Nephron (organoid): ENCODE measurements around the gene KRT82.
A peak's percentile ranks its signal among the peaks of the same experiment; 100 is the strongest.

Experiments
- H3K27ac Mint-ChIP-seq, 3 experiments: 2 replicates each; pipeline ENCODE4 v1.8.0; 2020; ENCODE audit warnings: mixed read lengths in 3 of 3, mild to moderate bottlenecking in 2 of 3, moderate library complexity in 1 of 3
- H3K27me3 Mint-ChIP-seq: 2 replicates; pipeline ENCODE4 v1.8.0; 2021; ENCODE audit warnings: low read depth, mild to moderate bottlenecking, moderate library complexity, mixed read lengths
- H3K36me3 Mint-ChIP-seq: 2 replicates; pipeline ENCODE4 v1.8.0; 2020; ENCODE audit warnings: low read depth, mixed read lengths
- H3K4me1 Mint-ChIP-seq: 2 replicates; pipeline ENCODE4 v1.8.0; 2020; ENCODE audit warnings: mixed read lengths
- H3K4me3 Mint-ChIP-seq, 3 experiments: 2 replicates each; pipeline ENCODE4 v1.8.0; 2020; ENCODE audit warnings: mild to moderate bottlenecking in 3 of 3, mixed read lengths in 3 of 3, moderate library complexity in 2 of 3
- H3K9me3 Mint-ChIP-seq: 2 replicates; pipeline ENCODE4 v1.8.0; 2020; ENCODE audit warnings: mixed read lengths
- TF ChIP-seq, protein P1 (sequence below), 3 experiments: fragments of 200-600 bp; sonication (generic); IDR thresholded peaks; one replicate each; pipeline ENCODE4 v1.5.0; 2021; ENCODE audit warnings: antibody characterized with exemption in 3 of 3; ENCODE audit not compliant: unreplicated experiment in 3 of 3

KRT82 gene

DNA sequence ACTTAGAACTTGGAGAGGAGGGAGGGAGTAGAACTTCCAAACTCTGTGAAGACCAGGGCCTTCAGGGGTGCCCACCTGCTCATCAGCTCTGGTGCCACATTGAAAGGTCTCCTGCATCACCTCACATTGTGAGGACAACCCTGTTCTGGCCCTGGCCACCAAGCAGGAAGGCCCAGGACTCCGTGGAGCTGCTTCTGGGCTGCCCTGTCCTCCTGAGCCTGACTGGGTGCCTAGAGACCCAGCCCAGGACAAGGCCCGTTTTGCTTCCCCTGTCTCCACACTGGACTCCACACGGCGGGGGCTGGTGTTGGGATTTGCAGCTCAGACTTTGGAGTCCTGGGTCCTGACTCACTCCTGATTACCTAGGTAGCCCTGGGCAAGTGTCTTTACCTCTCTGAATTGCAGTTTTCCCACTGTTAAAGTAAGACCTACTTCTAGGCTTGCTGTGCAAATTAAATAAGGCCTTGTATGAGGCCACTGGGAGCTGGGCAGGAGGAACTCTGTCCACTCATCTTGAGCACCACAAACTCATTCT is 12.5 kb upstream of the KRT82 start:
- no peaks in the 10 kb centered on the region for H3K36me3 Mint-ChIP-seq
- H3K9me3 Mint-ChIP-seq, result peaks cover 2% of the 10 kb centered on the region
- H3K27me3 Mint-ChIP-seq, result peaks cover 7% of the 10 kb centered on the region
- no peak overlapping the region for H3K27ac Mint-ChIP-seq
- H3K4me1 Mint-ChIP-seq, result peaks cover 13% of the 10 kb centered on the region
- TF ChIP-seq, protein P1, sequence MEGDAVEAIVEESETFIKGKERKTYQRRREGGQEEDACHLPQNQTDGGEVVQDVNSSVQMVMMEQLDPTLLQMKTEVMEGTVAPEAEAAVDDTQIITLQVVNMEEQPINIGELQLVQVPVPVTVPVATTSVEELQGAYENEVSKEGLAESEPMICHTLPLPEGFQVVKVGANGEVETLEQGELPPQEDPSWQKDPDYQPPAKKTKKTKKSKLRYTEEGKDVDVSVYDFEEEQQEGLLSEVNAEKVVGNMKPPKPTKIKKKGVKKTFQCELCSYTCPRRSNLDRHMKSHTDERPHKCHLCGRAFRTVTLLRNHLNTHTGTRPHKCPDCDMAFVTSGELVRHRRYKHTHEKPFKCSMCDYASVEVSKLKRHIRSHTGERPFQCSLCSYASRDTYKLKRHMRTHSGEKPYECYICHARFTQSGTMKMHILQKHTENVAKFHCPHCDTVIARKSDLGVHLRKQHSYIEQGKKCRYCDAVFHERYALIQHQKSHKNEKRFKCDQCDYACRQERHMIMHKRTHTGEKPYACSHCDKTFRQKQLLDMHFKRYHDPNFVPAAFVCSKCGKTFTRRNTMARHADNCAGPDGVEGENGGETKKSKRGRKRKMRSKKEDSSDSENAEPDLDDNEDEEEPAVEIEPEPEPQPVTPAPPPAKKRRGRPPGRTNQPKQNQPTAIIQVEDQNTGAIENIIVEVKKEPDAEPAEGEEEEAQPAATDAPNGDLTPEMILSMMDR (IDR thresholded peaks at IDR 0.05; ENCODE audit: unreplicated experiment in 3 of 3), result no peak
- H3K4me3 Mint-ChIP-seq, result no peak overlapping the region

- H3K27me3 Mint-ChIP-seq, result peaks cover 7% of the 10 kb centered on the region
- H3K36me3 Mint-ChIP-seq, result no peaks in the 10 kb centered on the region
- TF ChIP-seq, protein P1 (IDR thresholded peaks at IDR 0.05; ENCODE audit: unreplicated experiment in 3 of 3), result no peak
- no peak overlapping the region for H3K4me3 Mint-ChIP-seq
- H3K9me3 Mint-ChIP-seq, result peaks cover 2% of the 10 kb centered on the region
- H3K27ac Mint-ChIP-seq, result no peak overlapping the region
- peaks cover 6% of the 10 kb centered on the region for H3K4me1 Mint-ChIP-seq
Measured at GRCh38 chr12:52417740-52418139, 11.6 kb upstream of the KRT82 start.

GRCh38 chr12:52416795-52417194 is 10.7 kb upstream of the KRT82 start:
- H3K4me1 Mint-ChIP-seq, result peaks cover 6% of the 10 kb centered on the region
- no peak overlapping the region for H3K4me3 Mint-ChIP-seq
- H3K27ac Mint-ChIP-seq, result no peak overlapping the region
- TF ChIP-seq, protein P1 (IDR thresholded peaks at IDR 0.05; ENCODE audit: unreplicated experiment in 3 of 3), result no peak
- peaks cover 2% of the 10 kb centered on the region for H3K9me3 Mint-ChIP-seq
- H3K27me3 Mint-ChIP-seq, result peaks cover 11% of the 10 kb centered on the region
- H3K36me3 Mint-ChIP-seq, result no peaks in the 10 kb centered on the region

DNA sequence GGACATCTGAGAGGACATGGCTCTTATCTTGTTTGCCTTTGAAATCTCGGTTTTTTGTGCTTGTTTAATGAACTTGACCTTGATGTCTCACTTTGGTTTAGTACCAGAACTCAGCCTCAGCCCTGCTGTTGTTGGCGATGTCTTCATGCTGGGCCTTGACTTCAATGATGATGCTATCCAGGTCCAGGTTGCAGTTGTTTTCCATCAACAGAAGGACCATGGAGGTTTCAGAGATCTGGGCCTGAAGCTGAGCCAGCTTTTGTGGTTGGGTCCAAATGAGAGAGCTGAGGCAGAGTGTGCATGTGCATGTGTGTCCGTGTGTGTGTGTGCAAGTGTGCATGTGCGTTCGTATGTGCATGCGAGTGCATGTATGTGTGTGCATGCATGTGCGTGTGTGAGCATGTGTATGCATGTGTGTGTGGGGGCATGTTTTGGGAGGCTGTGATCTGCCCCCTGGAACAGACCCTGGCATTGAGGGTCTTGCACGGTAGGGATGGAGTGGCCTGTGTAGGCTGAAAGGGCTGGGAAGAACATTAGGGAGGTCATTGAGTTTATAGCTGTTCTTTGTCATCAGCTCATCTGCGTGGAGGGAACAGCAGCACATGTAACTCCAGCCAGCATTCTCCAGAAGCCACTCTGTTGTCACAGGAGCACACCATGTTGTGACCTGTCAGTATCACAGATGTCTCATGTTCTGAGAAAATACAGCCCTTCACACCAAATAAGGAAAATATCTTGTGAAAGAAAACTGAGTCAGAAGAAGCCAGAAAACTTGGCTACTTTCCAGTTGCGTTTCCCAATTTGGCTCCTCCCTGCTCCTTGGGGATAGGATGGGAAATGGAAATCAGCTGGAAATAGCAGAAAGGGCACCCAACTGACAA is 10.0 kb upstream of the KRT82 start:
- peaks cover 6% of the 10 kb centered on the region for H3K4me1 Mint-ChIP-seq
- no peaks in the 10 kb centered on the region for H3K36me3 Mint-ChIP-seq
- H3K9me3 Mint-ChIP-seq, result peaks cover 2% of the 10 kb centered on the region
- H3K27ac Mint-ChIP-seq, result peak overlapping the region in 1 of 3 experiments; percentile 7
- H3K27me3 Mint-ChIP-seq, result peaks cover 14% of the 10 kb centered on the region
- no peak overlapping the region for H3K4me3 Mint-ChIP-seq
- TF ChIP-seq, protein P1 (IDR thresholded peaks at IDR 0.05; ENCODE audit: unreplicated experiment in 3 of 3), result no peak

DNA sequence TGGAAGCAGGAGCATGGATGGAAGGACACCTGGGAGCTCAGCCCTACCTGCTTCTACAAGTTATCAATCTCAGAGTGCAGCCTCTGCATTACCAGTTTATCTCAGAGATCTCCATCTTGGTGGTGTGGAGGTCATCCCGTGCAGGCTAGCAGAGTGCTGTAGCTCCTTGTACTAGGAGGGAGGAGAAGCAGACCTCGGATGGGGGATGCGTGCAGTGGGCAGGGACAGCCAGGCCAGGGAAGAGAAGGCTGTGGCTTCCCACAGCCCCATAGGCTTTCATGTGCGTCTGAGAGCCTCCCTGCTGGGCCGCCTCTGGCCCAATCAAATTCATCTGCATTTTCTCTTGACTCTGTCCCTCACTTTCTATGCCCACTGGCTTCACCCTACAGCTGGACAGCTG is 8.8 kb upstream of the KRT82 start:
- H3K9me3 Mint-ChIP-seq, result peaks cover 2% of the 10 kb centered on the region
- H3K27ac Mint-ChIP-seq, result no peak overlapping the region
- H3K27me3 Mint-ChIP-seq, result peaks cover 19% of the 10 kb centered on the region
- H3K4me3 Mint-ChIP-seq, result no peak overlapping the region
- peaks cover 12% of the 10 kb centered on the region for H3K4me1 Mint-ChIP-seq
- TF ChIP-seq, protein P1 (IDR thresholded peaks at IDR 0.05; ENCODE audit: unreplicated experiment in 3 of 3), result no peak
- H3K36me3 Mint-ChIP-seq, result no peaks in the 10 kb centered on the region
